ENCODE data around the gene TFAP2B. TPM values are rescaled to one million over a fixed set of nuclear protein-coding genes. Genes with fewer than 3 reads are reported as not detected.

The TFAP2B gene
- total and polyA plus RNA-seq, 2 donors (not counting 1 experiment from before 2014, with no cell fraction given), result not detected

- Histone ChIP-seq H3K79me2 (ENCODE audit: control insufficient read depth, insufficient read depth, low read length) (no peaks in the 10 kb centered on the region), H4K20me1 (ENCODE audit: control insufficient read depth, extremely low read depth, insufficient read depth, low read length) (no peaks in the 10 kb centered on the region), H3K36me3 (ENCODE audit: control insufficient read depth, insufficient read depth, low read length) (no peaks in the 10 kb centered on the region), H3K4me3 (replicated peaks in 1 of 4; ENCODE audit: control extremely low read depth in 1 of 4, insufficient read depth in 1 of 4, low read depth in 3 of 4, low read length in 4 of 4) (no peak overlapping the region), H3K4me1 (ENCODE audit: control insufficient read depth, extremely low read depth, insufficient read depth, low read length) (no peaks in the 10 kb centered on the region), H3K27me3 (ENCODE audit: control insufficient read depth, insufficient read depth, low read length) (no peaks in the 10 kb centered on the region), H3K27ac (ENCODE audit: insufficient read depth, low read length) (no peak overlapping the region), H3K4me2 (ENCODE audit: extremely low read depth, insufficient read depth, low read length) (no peak overlapping the region), H3K9ac (ENCODE audit: insufficient read depth, low read length) (no peak overlapping the region), H3K9me3 (ENCODE audit: control insufficient read depth, insufficient read depth, low read depth, low read length) (no peaks in the 10 kb centered on the region), H2AFZ (ENCODE audit: low read length) (no peak overlapping the region)
- DNase-seq (ENCODE audit: low read depth in 2 of 2), result no peak
- TF ChIP-seq EZH2 (IDR thresholded peaks at IDR 0.05; ENCODE audit: low read length, missing control alignments) (no peak), CTCF (conservative IDR thresholded peaks at IDR 0.05 in 1 of 2, IDR thresholded peaks at IDR 0.05 in 1 of 2; ENCODE audit: low read depth in 1 of 2, low read length in 2 of 2) (no peak)
Measured at GRCh38 chr6:50887112-50887511, 68.4 kb downstream of the TFAP2B start.

- DNase-seq (ENCODE audit: low read depth in 2 of 2), result no peak
- Histone ChIP-seq H3K27me3 (ENCODE audit: control insufficient read depth, insufficient read depth, low read length) (no peaks in the 10 kb centered on the region), H3K9ac (ENCODE audit: insufficient read depth, low read length) (no peak overlapping the region), H3K4me1 (ENCODE audit: control insufficient read depth, extremely low read depth, insufficient read depth, low read length) (no peaks in the 10 kb centered on the region), H3K4me3 (replicated peaks in 1 of 4; ENCODE audit: control extremely low read depth in 1 of 4, insufficient read depth in 1 of 4, low read depth in 3 of 4, low read length in 4 of 4) (no peak overlapping the region), H2AFZ (ENCODE audit: low read length) (no peak overlapping the region), H3K79me2 (ENCODE audit: control insufficient read depth, insufficient read depth, low read length) (no peaks in the 10 kb centered on the region), H3K4me2 (ENCODE audit: extremely low read depth, insufficient read depth, low read length) (no peak overlapping the region), H3K36me3 (ENCODE audit: control insufficient read depth, insufficient read depth, low read length) (no peaks in the 10 kb centered on the region), H3K9me3 (ENCODE audit: control insufficient read depth, insufficient read depth, low read depth, low read length) (no peaks in the 10 kb centered on the region), H3K27ac (ENCODE audit: insufficient read depth, low read length) (no peak overlapping the region), H4K20me1 (ENCODE audit: control insufficient read depth, extremely low read depth, insufficient read depth, low read length) (no peaks in the 10 kb centered on the region)
- no peak for TF ChIP-seq EZH2 (IDR thresholded peaks at IDR 0.05; ENCODE audit: low read length, missing control alignments)
- TF ChIP-seq CTCF (conservative IDR thresholded peaks at IDR 0.05 in 1 of 2, IDR thresholded peaks at IDR 0.05 in 1 of 2; ENCODE audit: low read depth in 1 of 2, low read length in 2 of 2), result no peak
Measured at GRCh38 chr6:50889497-50889896, 70.8 kb downstream of the TFAP2B start.

- no peak overlapping the region for H3K27ac ChIP-seq (ENCODE audit: insufficient read depth, low read length)
Measured at GRCh38 chr6:50889935-50890334, 71.3 kb downstream of the TFAP2B start.

More at GRCh38 chr6:50889935-50890334, 71.3 kb downstream of the TFAP2B start:
- DNase-seq (ENCODE audit: low read depth in 2 of 2), result no peak
- no peaks in the 10 kb centered on the region for H3K9me3 ChIP-seq (ENCODE audit: control insufficient read depth, insufficient read depth, low read depth, low read length)
- H3K4me1 ChIP-seq (ENCODE audit: control insufficient read depth, extremely low read depth, insufficient read depth, low read length), result no peaks in the 10 kb centered on the region
- no peak overlapping the region for H3K4me2 ChIP-seq (ENCODE audit: extremely low read depth, insufficient read depth, low read length)
- H3K4me3 ChIP-seq (replicated peaks in 1 of 4; ENCODE audit: control extremely low read depth in 1 of 4, insufficient read depth in 1 of 4, low read depth in 3 of 4, low read length in 4 of 4), result no peak overlapping the region
- H4K20me1 ChIP-seq (ENCODE audit: control insufficient read depth, extremely low read depth, insufficient read depth, low read length), result no peaks in the 10 kb centered on the region
- TF ChIP-seq CTCF (conservative IDR thresholded peaks at IDR 0.05 in 1 of 2, IDR thresholded peaks at IDR 0.05 in 1 of 2; ENCODE audit: low read depth in 1 of 2, low read length in 2 of 2) (no peak), EZH2 (IDR thresholded peaks at IDR 0.05; ENCODE audit: low read length, missing control alignments) (no peak)
- H3K79me2 ChIP-seq (ENCODE audit: control insufficient read depth, insufficient read depth, low read length), result no peaks in the 10 kb centered on the region
- H2AFZ ChIP-seq (ENCODE audit: low read length), result no peak overlapping the region
- H3K36me3 ChIP-seq (ENCODE audit: control insufficient read depth, insufficient read depth, low read length), result no peaks in the 10 kb centered on the region
- H3K9ac ChIP-seq (ENCODE audit: insufficient read depth, low read length), result no peak overlapping the region
- no peaks in the 10 kb centered on the region for H3K27me3 ChIP-seq (ENCODE audit: control insufficient read depth, insufficient read depth, low read length)

Data from fibroblast of lung (primary cell).